Testis (tissue), 2 donors: ENCODE measurements around the gene EYA2.

Source experiments
- CTCF ChIP-seq, 3 experiments: fragments of 450-650 bp in 2 of 3; fragments of 200-600 bp in 1 of 3; sonication (generic) in 1 of 3; IDR thresholded peaks; one replicate each; pipeline ENCODE4 v1.5.1; 2016 to 2019; ENCODE audit warnings: antibody characterized with exemption in 3 of 3, mild to moderate bottlenecking in 2 of 3, moderate library complexity in 1 of 3
- POLR2A ChIP-seq: fragments of 450-650 bp; IDR thresholded peaks from one replicate; pipeline ENCODE4 v1.6.1; 2017; ENCODE audit warnings: antibody characterized with exemption, mild to moderate bottlenecking, moderate library complexity

DNA sequence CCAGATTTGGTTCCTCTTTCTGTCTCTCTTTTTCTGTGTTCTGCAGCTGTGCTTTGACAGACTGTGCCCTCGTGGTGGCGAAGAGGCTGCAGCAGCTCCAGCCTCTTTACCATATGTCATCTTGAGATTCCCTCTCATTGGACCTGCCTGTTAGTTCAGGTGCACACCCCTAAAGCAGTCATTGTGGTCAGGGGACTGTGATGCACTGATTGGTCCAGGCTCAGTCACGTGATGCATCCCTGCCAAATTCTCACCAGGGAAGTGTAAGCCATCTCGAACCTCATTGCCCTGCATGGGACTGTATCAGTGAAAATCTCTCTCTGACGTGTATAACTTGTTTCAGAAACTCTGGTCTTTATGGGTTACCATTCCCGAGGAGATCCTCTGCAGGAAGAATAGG is 160.3 kb downstream of the EYA2 start:
- TF ChIP-seq CTCF (IDR thresholded peaks at IDR 0.05): no peak
- no peak for TF ChIP-seq POLR2A
